Prostate gland (tissue), 1 donor: ENCODE measurements around the gene CCDC39.

Experiments used
- POLR2A ChIP-seq: fragments of 450-650 bp; IDR thresholded peaks from one replicate; pipeline ENCODE4 v1.6.1; 2016; ENCODE audit warnings: antibody characterized with exemption, mild to moderate bottlenecking
- POLR2AphosphoS5 ChIP-seq: sonication (generic); formaldehyde crosslinking; IDR thresholded peaks from one replicate; pipeline ENCODE4 v1.6.1; 2017; ENCODE audit warnings: antibody characterized with exemption

- TF ChIP-seq POLR2A (no peak), POLR2AphosphoS5 (no peak)
Observed at GRCh38 chr3:180594631-180595558, 84.4 kb downstream of the CCDC39 start.
